K562 (cell line): ENCODE results near the gene AIPL1.

ENCODE experiments used
- BCL6 ChIP-seq: fragments of 250-450 bp; sonication (Bioruptor Pico); IDR thresholded peaks from 2 replicates; pipeline ENCODE4 v1.4.0; 2020
- CEBPB ChIP-seq: fragments of 450-650 bp; IDR thresholded peaks from 2 replicates; pipeline ENCODE4 v1.6.1; 2016; ENCODE audit warnings: missing genetic modification characterization, missing compliant biosample characterization
- CTCF ChIP-seq, 3 experiments: IDR thresholded peaks in 2 of 3; conservative IDR thresholded peaks in 1 of 3; 2 replicates each; pipeline ENCODE4 v1.5.1; 2011 to 2012; ENCODE audit warnings: low read length in 3 of 3, mild to moderate bottlenecking in 3 of 3, control low read depth in 2 of 3, improper control_type of control experiment in 1 of 3, inconsistent platforms in 1 of 3, low read depth in 1 of 3, mixed read lengths in 1 of 3, moderate library complexity in 1 of 3; ENCODE audit not compliant: insufficient read depth in 2 of 3
- EP300 ChIP-seq: IDR thresholded peaks from 2 replicates; pipeline ENCODE4 v1.6.1; 2012; ENCODE audit warnings: low read length, improper control_type of control experiment
- EZH2 ChIP-seq: IDR thresholded peaks from 2 replicates; pipeline ENCODE4 v1.6.1; 2012; ENCODE audit warnings: low read depth, mild to moderate bottlenecking, inconsistent platforms, low read length, borderline replicate concordance
- MAZ ChIP-seq, 2 experiments: fragments of 450-650 bp in 1 of 2; sonication (generic) in 1 of 2; formaldehyde crosslinking; IDR thresholded peaks in 1 of 2; conservative IDR thresholded peaks in 1 of 2; 2 replicates each; pipeline versions ENCODE4 v1.4.0 to v1.5.0; 2020; ENCODE audit warnings: mild to moderate bottlenecking in 1 of 2, missing genetic modification reagents in 1 of 2
- NR2F6 ChIP-seq: fragments of 450-650 bp; formaldehyde crosslinking; IDR thresholded peaks from 2 replicates; pipeline ENCODE4 v1.4.0; 2020; ENCODE audit warnings: mild to moderate bottlenecking
- PBX2 ChIP-seq, 2 experiments: IDR thresholded peaks in 1 of 2; conservative IDR thresholded peaks in 1 of 2; 2 replicates each; pipeline ENCODE4 v1.6.1; 2016; ENCODE audit warnings: low read depth in 2 of 2, mild to moderate bottlenecking in 1 of 2, missing compliant biosample characterization in 1 of 2, missing genetic modification characterization in 1 of 2, moderate library complexity in 1 of 2
- POLR3A ChIP-seq: IDR thresholded peaks from 2 replicates; pipeline ENCODE4 v1.6.1; 2011; ENCODE audit warnings: borderline replicate concordance, mild to moderate bottlenecking, moderate library complexity; ENCODE audit not compliant: insufficient read length, insufficient read depth; ENCODE audit errors: extremely low read depth
- POU5F1 ChIP-seq: fragments of 150-350 bp; IDR thresholded peaks from 2 replicates; pipeline ENCODE4 v1.6.1; 2014; ENCODE audit warnings: borderline replicate concordance, low read length, low read depth, mild to moderate bottlenecking; ENCODE audit not compliant: partially characterized antibody
- RBBP5 ChIP-seq: fragments of 200-600 bp; sonication (generic); IDR thresholded peaks from 2 replicates; pipeline ENCODE4 v1.6.1; 2012; ENCODE audit warnings: borderline replicate concordance, mild to moderate bottlenecking, low read length, control low read depth, inconsistent platforms; ENCODE audit not compliant: insufficient read depth, poor library complexity, severe bottlenecking
- SMARCB1 ChIP-seq: IDR thresholded peaks from 2 replicates; pipeline ENCODE4 v1.6.1; 2011; ENCODE audit warnings: improper control_type of control experiment, low read depth; ENCODE audit not compliant: insufficient read length
- USF1 ChIP-seq: sonication (generic); formaldehyde crosslinking; IDR thresholded peaks from 2 replicates; pipeline ENCODE4 v1.9.0; 2022; ENCODE audit warnings: mild to moderate bottlenecking, missing genetic modification reagents

- no peak for TF ChIP-seq RBBP5
- no peak for TF ChIP-seq CEBPB
- no peak for TF ChIP-seq EZH2
- no peak for TF ChIP-seq NR2F6 (CRISPR knock-in tag)
- no peak for TF ChIP-seq PBX2 (CRISPR knock-in tag; IDR thresholded peaks at IDR 0.05; ENCODE audit: low read depth)
- TF ChIP-seq PBX2 (tag; conservative IDR thresholded peaks at IDR 0.05; ENCODE audit: low read depth) = no peak
- no peak for TF ChIP-seq BCL6 (CRISPR knock-in tag)
- TF ChIP-seq CTCF (IDR thresholded peaks at IDR 0.05 in 2 of 3, conservative IDR thresholded peaks at IDR 0.05 in 1 of 3; ENCODE audit: insufficient read depth in 2 of 3, low read depth in 1 of 3, low read length in 3 of 3) = no peak
- TF ChIP-seq POLR3A = no peak
- no peak for TF ChIP-seq EP300
- no peak for TF ChIP-seq USF1 (CRISPR knock-in tag)
- TF ChIP-seq POU5F1 = no peak
- TF ChIP-seq SMARCB1 = no peak
- no peak for TF ChIP-seq MAZ (CRISPR knock-in tag; conservative IDR thresholded peaks at IDR 0.05 in 1 of 2, IDR thresholded peaks at IDR 0.05 in 1 of 2)
Measured at GRCh38 chr17:6439951-6440350, 5.0 kb upstream of the AIPL1 start.
